Measurements from ENCODE around the gene ZDHHC18.
A peak's percentile ranks its signal among the peaks of the same experiment; 100 is the strongest.

The ZDHHC18 gene

GRCh38 chr1:26826261-26827105 is at the start of gene ZDHHC18:
TSS of gene ZDHHC18 (plus strand) at chr1:26826688. CDS start at chr1:26826805, 117 bp downstream.
- DNase-seq (ENCODE audit: low read depth): peak; percentile 44
- TF ChIP-seq CTCF (conservative IDR thresholded peaks at IDR 0.05; ENCODE audit: low read length): peak; percentile 20; the same call in 1 of the 2 replicates

GRCh38 chr1:26779098-26779668 is 47.3 kb upstream of the ZDHHC18 start:
- no peak overlapping the region for H3K4me3 ChIP-seq (ENCODE audit: low read length)
- DNase-seq (ENCODE audit: low read depth): no peak
- no peak for TF ChIP-seq CTCF (conservative IDR thresholded peaks at IDR 0.05; ENCODE audit: low read length)

More at GRCh38 chr1:26826261-26827105, at the start of gene ZDHHC18:
- peak within 1 kb of the TSS; percentile 79 for H3K4me3 ChIP-seq (ENCODE audit: low read length)

GRCh38 chr1:26780344-26780957 is 46.0 kb upstream of the ZDHHC18 start:
- TF ChIP-seq CTCF (conservative IDR thresholded peaks at IDR 0.05; ENCODE audit: low read length): no peak
- no peak overlapping the region for H3K4me3 ChIP-seq (ENCODE audit: low read length)
- DNase-seq (ENCODE audit: low read depth): no peak

GRCh38 chr1:26781206-26781825 is 45.2 kb upstream of the ZDHHC18 start:
- H3K4me3 ChIP-seq (ENCODE audit: low read length): no peak overlapping the region
- no peak for TF ChIP-seq CTCF (conservative IDR thresholded peaks at IDR 0.05; ENCODE audit: low read length)
- DNase-seq (ENCODE audit: low read depth): no peak

GRCh38 chr1:26782521-26783212 is 43.8 kb upstream of the ZDHHC18 start:
- no peak for DNase-seq (ENCODE audit: low read depth)
- no peak overlapping the region for H3K4me3 ChIP-seq (ENCODE audit: low read length)
- no peak for TF ChIP-seq CTCF (conservative IDR thresholded peaks at IDR 0.05; ENCODE audit: low read length)

- H3K4me3 ChIP-seq (ENCODE audit: low read length): no peak overlapping the region
- no peak for DNase-seq (ENCODE audit: low read depth)
- no peak for TF ChIP-seq CTCF (conservative IDR thresholded peaks at IDR 0.05; ENCODE audit: low read length)
Measured at GRCh38 chr1:26783646-26784022, 42.9 kb upstream of the ZDHHC18 start.
